Caco-2 (cell line): Measurements from ENCODE around the gene MED13L. TPM values are rescaled to one million over a fixed set of nuclear protein-coding genes. Genes with fewer than 3 reads are reported as not detected.

Source experiments
- BruUV-seq: library from RNA; stranded (reverse); fragments of 400-500 nt; replicated peaks from 2 replicates; lab custom pipeline; 2021; lab: Mats Ljungman, UMichigan
- CTCF ChIA-PET: fragments of 300-600 bp; sonication (Branson Sonifier 250); formaldehyde crosslinking; loops from one replicate; lab custom pipeline; 2022; ENCODE audit warnings: antibody characterized with exemption; lab: Charles Lee
- POLR2A ChIA-PET: fragments of 300-600 bp; sonication (Branson Sonifier 250); formaldehyde crosslinking; loops from one replicate; lab custom pipeline; 2022; ENCODE audit warnings: antibody characterized with exemption; lab: Charles Lee
- DNase-seq, 2 experiments: peaks; one replicate each; pipeline versions ENCODE4 v3.0.0 to v3.0.0-alpha.2; 2020 to 2022
- H3K27me3 ChIP-seq: replicated peaks from 2 replicates; pipeline ENCODE4 v1.6.0; 2011; ENCODE audit warnings: low read length; ENCODE audit not compliant: control insufficient read depth, insufficient read depth
- H3K36me3 ChIP-seq: 2 replicates; pipeline ENCODE4 v1.5.1; 2011; ENCODE audit warnings: low read length; ENCODE audit not compliant: control insufficient read depth, insufficient read depth
- H3K4me1 ChIP-seq: fragments of 250-450 bp; sonication (Bioruptor Pico); 2 replicates; pipeline ENCODE4 v1.5.1; 2020; ENCODE audit warnings: mild to moderate bottlenecking
- H3K4me3 ChIP-seq: 2 replicates; pipeline ENCODE4 v1.5.1; 2011; ENCODE audit warnings: low read depth, mild to moderate bottlenecking, control low read depth, low read length
- H3K9me3 ChIP-seq: fragments of 250-450 bp; sonication (Bioruptor Pico); 2 replicates; pipeline ENCODE4 v1.5.1; 2020; ENCODE audit warnings: mild to moderate bottlenecking, moderate library complexity
- H3K27ac Mint-ChIP-seq: one replicate; pipeline ENCODE4 v1.8.0; 2022; ENCODE audit warnings: mixed read lengths; ENCODE audit not compliant: unreplicated experiment
- H3K27me3 Mint-ChIP-seq: one replicate; pipeline ENCODE4 v1.8.0; 2022; ENCODE audit warnings: mixed read lengths; ENCODE audit not compliant: insufficient read depth, unreplicated experiment
- H3K36me3 Mint-ChIP-seq: one replicate; pipeline ENCODE4 v1.8.0; 2022; ENCODE audit warnings: mild to moderate bottlenecking, mixed read lengths; ENCODE audit not compliant: insufficient read depth, unreplicated experiment
- H3K4me1 Mint-ChIP-seq: one replicate; pipeline ENCODE4 v1.8.0; 2022; ENCODE audit warnings: low read depth, mixed read lengths; ENCODE audit not compliant: unreplicated experiment
- H3K4me3 Mint-ChIP-seq: one replicate; pipeline ENCODE4 v1.8.0; 2022; ENCODE audit warnings: mild to moderate bottlenecking, moderate library complexity, mixed read lengths; ENCODE audit not compliant: unreplicated experiment
- H3K9me3 Mint-ChIP-seq: one replicate; pipeline ENCODE4 v1.8.0; 2022; ENCODE audit warnings: mixed read lengths; ENCODE audit not compliant: unreplicated experiment
- CTCF ChIP-seq, 2 experiments: fragments of 200-600 bp in 1 of 2; IDR thresholded peaks; 1 replicate in 1 of 2; 2 replicates in 1 of 2; pipeline versions ENCODE4 v1.5.1 to v1.8.0; 2011 to 2022; ENCODE audit warnings: antibody characterized with exemption in 1 of 2, control low read depth in 1 of 2, inconsistent platforms in 1 of 2, low read depth in 1 of 2, low read length in 1 of 2, mild to moderate bottlenecking in 1 of 2, moderate library complexity in 1 of 2; ENCODE audit not compliant: insufficient read depth in 1 of 2, severe bottlenecking in 1 of 2, unreplicated experiment in 1 of 2
- intact Hi-C: fragments of 100-400 bp; cut with micrococcal nuclease; formaldehyde crosslinking; loops from one replicate; pipeline ENCODE4 v1.10.0; 2022; ENCODE audit not compliant: unreplicated experiment
- total RNA-seq: library from RNA; stranded (reverse); gene quantifications from 2 replicates; pipeline ENCODE4 v1.2.3, GENCODE V29; 2022

Gene MED13L
- total RNA-seq, 1 experiment from 2014 or later: 160 TPM

- H3K4me3 ChIP-seq: no peak overlapping the region
- no peaks in the 10 kb centered on the region for H3K4me1 ChIP-seq
- no peak overlapping the region for H3K4me3 Mint-ChIP-seq
- POLR2A ChIA-PET: no interaction called here
- TF ChIP-seq CTCF (IDR thresholded peaks at IDR 0.05; ENCODE audit: insufficient read depth in 1 of 2, low read depth in 1 of 2, low read length in 1 of 2, severe bottlenecking in 1 of 2, unreplicated experiment in 1 of 2): no peak
- H3K9me3 ChIP-seq: no peaks in the 10 kb centered on the region
- peaks cover 17% of the 10 kb centered on the region for H3K4me1 Mint-ChIP-seq
- H3K9me3 Mint-ChIP-seq: no peaks in the 10 kb centered on the region
- no peaks in the 10 kb centered on the region for H3K27me3 ChIP-seq
- H3K36me3 ChIP-seq: no peaks in the 10 kb centered on the region
- CTCF ChIA-PET: interaction anchor here (0.6 kb wide), 1 partner anchor 26 kb away, joined by 5 read pairs; no protein-coding TSS in a partner anchor
- no peaks in the 10 kb centered on the region for H3K27me3 Mint-ChIP-seq
- no peaks in the 10 kb centered on the region for H3K36me3 Mint-ChIP-seq
- DNase-seq: no peak
- no peak overlapping the region for H3K27ac Mint-ChIP-seq
- BruUV-seq: no TSS peak
- intact Hi-C loops: loop anchor here (10.0 kb wide), 1 partner anchor 170 kb away; no protein-coding TSS in a partner anchor
Measured at GRCh38 chr12:116064493-116064892, 213.0 kb downstream of the MED13L start.

GRCh38 chr12:116062698-116063097 is 214.8 kb downstream of the MED13L start:
- intact Hi-C loops: loop anchor here (10.0 kb wide), 1 partner anchor 172 kb away; no protein-coding TSS in a partner anchor
- CTCF ChIA-PET: interaction anchor here (0.7 kb wide), 1 partner anchor 73 kb away, joined by 4 read pairs; no protein-coding TSS in a partner anchor

GRCh38 chr12:116060764-116061163 is 216.7 kb downstream of the MED13L start:
- no peak for DNase-seq
- Histone ChIP-seq H3K27me3 (no peaks in the 10 kb centered on the region), H3K4me1 (no peaks in the 10 kb centered on the region), H3K36me3 (no peaks in the 10 kb centered on the region), H3K4me3 (no peak overlapping the region), H3K9me3 (no peaks in the 10 kb centered on the region)
- no peaks in the 10 kb centered on the region for H3K36me3 Mint-ChIP-seq
- TF ChIP-seq CTCF (IDR thresholded peaks at IDR 0.05; ENCODE audit: insufficient read depth in 1 of 2, low read depth in 1 of 2, low read length in 1 of 2, severe bottlenecking in 1 of 2, unreplicated experiment in 1 of 2): no peak
- POLR2A ChIA-PET: no interaction called here
- peaks cover 4% of the 10 kb centered on the region for H3K4me1 Mint-ChIP-seq
- intact Hi-C loops: loop anchor here (10.0 kb wide), 1 partner anchor 174 kb away; no protein-coding TSS in a partner anchor
- H3K27me3 Mint-ChIP-seq: no peaks in the 10 kb centered on the region
- no peak overlapping the region for H3K27ac Mint-ChIP-seq
- H3K9me3 Mint-ChIP-seq: no peaks in the 10 kb centered on the region
- CTCF ChIA-PET: interaction anchor here (0.6 kb wide), 1 partner anchor 28 kb away, joined by 6 read pairs; no protein-coding TSS in a partner anchor
- no peak overlapping the region for H3K4me3 Mint-ChIP-seq
- no TSS peak for BruUV-seq

More at GRCh38 chr12:116062698-116063097, 214.8 kb downstream of the MED13L start:
- Mint-ChIP-seq H3K36me3 (no peaks in the 10 kb centered on the region), H3K9me3 (no peaks in the 10 kb centered on the region), H3K27ac (no peak overlapping the region), H3K4me3 (no peak overlapping the region), H3K4me1 (peaks cover 11% of the 10 kb centered on the region), H3K27me3 (no peaks in the 10 kb centered on the region)
- POLR2A ChIA-PET: no interaction called here
- no peak overlapping the region for H3K4me3 ChIP-seq
- no peaks in the 10 kb centered on the region for H3K27me3 ChIP-seq
- TF ChIP-seq CTCF (IDR thresholded peaks at IDR 0.05; ENCODE audit: insufficient read depth in 1 of 2, low read depth in 1 of 2, low read length in 1 of 2, severe bottlenecking in 1 of 2, unreplicated experiment in 1 of 2): no peak
- no TSS peak for BruUV-seq
- no peak for DNase-seq
- no peaks in the 10 kb centered on the region for H3K36me3 ChIP-seq
- no peaks in the 10 kb centered on the region for H3K9me3 ChIP-seq
- H3K4me1 ChIP-seq: no peaks in the 10 kb centered on the region
